ENCODE results near the gene MYO9A.

MYO9A gene

GRCh38 chr15:71800835-71801745, 316.9 kb downstream of the MYO9A start:
- ChIA-PET CTCF (interaction anchor here (0.6 to 11.0 kb wide), 62 partner anchors 11 to 968 kb away, joined by 3 to 244 read pairs (median 5); partner anchors contain the start of gene THSD4), POLR2A (no interaction called here)
- TF ChIP-seq CTCF (IDR thresholded peaks at IDR 0.05; ENCODE audit: insufficient read depth, low read length, missing control alignments) = peak; percentile 64
- H3K4me3 ChIP-seq (ENCODE audit: low read depth, low read length) = no peak overlapping the region
- DNase-seq (ENCODE audit: low read depth, low spot score) = peak; percentile 73

GRCh38 chr15:71800190-71800589, 317.8 kb downstream of the MYO9A start:
- ChIA-PET CTCF (interaction anchor here (0.7 to 11.0 kb wide), 23 partner anchors 11 to 836 kb away, joined by 3 to 244 read pairs (median 11); no protein-coding TSS in a partner anchor), POLR2A (interaction anchor here (1.1 kb wide), 1 partner anchor 56 kb away, joined by 3 read pairs; no protein-coding TSS in a partner anchor)
- no peak overlapping the region for H3K4me3 ChIP-seq (ENCODE audit: low read depth, low read length)
- no peak for DNase-seq (ENCODE audit: low read depth, low spot score)
- TF ChIP-seq CTCF (IDR thresholded peaks at IDR 0.05; ENCODE audit: insufficient read depth, low read length, missing control alignments) = no peak

- TF ChIP-seq CTCF (IDR thresholded peaks at IDR 0.05; ENCODE audit: insufficient read depth, low read length, missing control alignments) = no peak
- ChIA-PET POLR2A (no interaction called here), CTCF (interaction anchor here (2.0 to 11.0 kb wide), 5 partner anchors 18 to 354 kb away, joined by 5 to 244 read pairs (median 38); no protein-coding TSS in a partner anchor)
- no peak overlapping the region for H3K4me3 ChIP-seq (ENCODE audit: low read depth, low read length)
- no peak for DNase-seq (ENCODE audit: low read depth, low spot score)
These were observed 319.3 kb downstream of the MYO9A start for GRCh38 chr15:71798641-71799040.

GRCh38 chr15:71792521-71792920, 325.4 kb downstream of the MYO9A start:
- no peak for TF ChIP-seq CTCF (IDR thresholded peaks at IDR 0.05; ENCODE audit: insufficient read depth, low read length, missing control alignments)
- no peak overlapping the region for H3K4me3 ChIP-seq (ENCODE audit: low read depth, low read length)
- ChIA-PET POLR2A (no interaction called here), CTCF (interaction anchor here (3.3 to 6.9 kb wide), 3 partner anchors 9 to 40 kb away, joined by 25 to 45 read pairs (median 41); no protein-coding TSS in a partner anchor)
- peak; percentile 52 for DNase-seq (ENCODE audit: low read depth, low spot score)

GRCh38 chr15:71791975-71792374, 326.0 kb downstream of the MYO9A start:
- no peak for TF ChIP-seq CTCF (IDR thresholded peaks at IDR 0.05; ENCODE audit: insufficient read depth, low read length, missing control alignments)
- CTCF ChIA-PET = interaction anchor here (1.3 to 6.9 kb wide), 5 partner anchors 10 to 364 kb away, joined by 3 to 45 read pairs (median 25); no protein-coding TSS in a partner anchor
- DNase-seq (ENCODE audit: low read depth, low spot score) = no peak
- no peak overlapping the region for H3K4me3 ChIP-seq (ENCODE audit: low read depth, low read length)
- POLR2A ChIA-PET = no interaction called here

GRCh38 chr15:71790081-71790480, 327.9 kb downstream of the MYO9A start:
- no peak overlapping the region for H3K4me3 ChIP-seq (ENCODE audit: low read depth, low read length)
- ChIA-PET POLR2A (no interaction called here), CTCF (interaction anchor here (1.1 to 6.9 kb wide), 6 partner anchors 10 to 46 kb away, joined by 3 to 45 read pairs (median 16); no protein-coding TSS in a partner anchor)
- no peak for TF ChIP-seq CTCF (IDR thresholded peaks at IDR 0.05; ENCODE audit: insufficient read depth, low read length, missing control alignments)
- no peak for DNase-seq (ENCODE audit: low read depth, low spot score)

Data from AG04449 (cell line).